OCI-LY1 (cell line): ENCODE results near the gene TOP1.

ENCODE experiments used
- H2AFZ ChIP-seq: fragments of 200-600 bp; sonication (generic), shearing (Covaris generic); 2 replicates; pipeline ENCODE4 v1.6.0; 2014; ENCODE audit warnings: antibody characterized with exemption, mild to moderate bottlenecking, low read length
- H3F3A ChIP-seq: fragments of 200-600 bp; sonication (generic), shearing (Covaris generic); 2 replicates; pipeline ENCODE4 v1.6.0; 2014; ENCODE audit warnings: mild to moderate bottlenecking, antibody characterized with exemption, low read length, moderate library complexity; ENCODE audit not compliant: insufficient read depth
- H3K27ac ChIP-seq: fragments of 200-600 bp; sonication (generic); 2 replicates; pipeline ENCODE4 v1.5.1; 2014; ENCODE audit warnings: low read length, mixed run types, mild to moderate bottlenecking, low read depth; ENCODE audit not compliant: poor library complexity, severe bottlenecking
- H3K27me3 ChIP-seq: fragments of 200-600 bp; sonication (generic); 2 replicates; pipeline ENCODE4 v1.6.0; 2014; ENCODE audit warnings: antibody characterized with exemption, mild to moderate bottlenecking, low read length, moderate library complexity; ENCODE audit not compliant: insufficient read depth
- H3K36me3 ChIP-seq: fragments of 200-600 bp; sonication (generic); 2 replicates; pipeline ENCODE4 v1.6.1; 2014; ENCODE audit warnings: mild to moderate bottlenecking, antibody characterized with exemption, low read length, moderate library complexity, mixed read lengths; ENCODE audit not compliant: insufficient read depth
- H3K4me1 ChIP-seq: fragments of 200-600 bp; sonication (generic); 2 replicates; pipeline ENCODE4 v1.5.1; 2014; ENCODE audit warnings: mild to moderate bottlenecking, low read length, moderate library complexity; ENCODE audit not compliant: insufficient read depth, severe bottlenecking
- H3K4me2 ChIP-seq: fragments of 200-600 bp; sonication (generic), shearing (Covaris generic); 2 replicates; pipeline ENCODE4 v1.6.1; 2014; ENCODE audit warnings: low read length
- H3K4me3 ChIP-seq: fragments of 200-600 bp; sonication (generic); 2 replicates; pipeline ENCODE4 v1.5.1; 2014; ENCODE audit warnings: low read length, low read depth, mild to moderate bottlenecking, mixed read lengths; ENCODE audit not compliant: poor library complexity, severe bottlenecking
- H3K79me2 ChIP-seq: fragments of 200-600 bp; shearing (Covaris generic); 2 replicates; pipeline ENCODE4 v1.6.1; 2016; ENCODE audit warnings: mixed run types, low read length, mixed read lengths; ENCODE audit not compliant: insufficient read depth
- H3K9ac ChIP-seq: fragments of 200-600 bp; sonication (generic), shearing (Covaris generic); 2 replicates; pipeline ENCODE4 v1.6.1; 2014; ENCODE audit warnings: mild to moderate bottlenecking, low read length, mixed read lengths
- H3K9me2 ChIP-seq: fragments of 200-600 bp; sonication (generic), shearing (Covaris generic); 2 replicates; pipeline ENCODE4 v1.6.1; 2014; ENCODE audit warnings: low read depth, mild to moderate bottlenecking, low read length, mixed read lengths
- H3K9me3 ChIP-seq: fragments of 200-600 bp; shearing (Covaris generic); 2 replicates; pipeline ENCODE4 v1.6.1; 2014; ENCODE audit warnings: low read length, mixed read lengths
- H4K20me1 ChIP-seq: fragments of 200-600 bp; sonication (generic), shearing (Covaris generic); 2 replicates; pipeline ENCODE4 v1.6.0; 2016; ENCODE audit warnings: mild to moderate bottlenecking, low read length; ENCODE audit not compliant: insufficient read depth
- EZH2 ChIP-seq: fragments of 200-600 bp; sonication (generic), shearing (Covaris generic); IDR thresholded peaks from 2 replicates; pipeline ENCODE4 v1.8.0; 2017; ENCODE audit warnings: borderline replicate concordance, mixed run types, mild to moderate bottlenecking, antibody characterized with exemption, low read length, moderate library complexity, mixed read lengths
- TF ChIP-seq, protein P1 (sequence below): fragments of 200-600 bp; sonication (generic), shearing (Covaris generic); IDR thresholded peaks from 2 replicates; pipeline ENCODE4 v1.5.1; 2017; ENCODE audit warnings: mild to moderate bottlenecking, antibody characterized with exemption, low read length, moderate library complexity, mixed read lengths

TOP1 gene

DNA sequence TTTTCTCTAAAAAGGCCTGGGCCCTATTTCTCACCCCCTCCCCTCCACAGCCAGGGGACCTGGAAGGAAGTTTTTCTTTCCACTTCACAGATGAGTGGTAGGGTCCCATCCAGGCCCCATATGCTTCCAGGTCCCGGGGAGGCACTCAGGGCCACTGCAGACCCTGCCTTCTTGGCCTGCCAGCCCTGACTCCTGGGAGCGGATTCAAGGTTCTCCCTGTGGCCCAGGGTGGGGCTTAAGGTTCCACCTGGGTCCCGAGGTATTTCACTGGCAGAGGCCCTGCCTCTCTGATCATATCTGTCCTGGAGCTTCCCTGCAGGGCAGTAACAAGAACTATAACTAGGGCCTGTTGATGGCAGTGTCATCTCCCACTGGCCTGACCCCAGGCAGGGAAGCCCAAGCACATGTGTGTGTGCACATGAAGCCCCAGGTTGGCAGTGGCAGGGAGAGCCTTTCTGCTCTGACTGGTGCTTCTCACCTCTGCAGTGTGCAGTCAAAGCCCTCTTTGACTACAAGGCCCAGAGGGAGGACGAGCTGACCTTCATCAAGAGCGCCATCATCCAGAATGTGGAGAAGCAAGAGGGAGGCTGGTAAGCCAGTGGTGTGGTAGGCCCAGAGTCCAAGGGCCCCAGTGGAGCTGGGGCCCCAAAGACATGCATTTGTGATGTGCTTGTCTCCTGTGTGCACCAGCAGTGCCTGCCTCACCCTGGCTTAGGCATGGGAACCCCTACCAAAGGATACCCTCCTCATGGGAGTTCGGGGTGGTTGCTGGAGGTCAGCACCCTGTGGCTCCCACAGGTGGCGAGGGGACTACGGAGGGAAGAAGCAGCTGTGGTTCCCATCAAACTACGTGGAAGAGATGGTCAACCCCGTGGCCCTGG is 139.9 kb downstream of the TOP1 start:
- Histone ChIP-seq H3K27me3 (no peaks in the 10 kb centered on the region), H2AFZ (no peak overlapping the region), H4K20me1 (no peaks in the 10 kb centered on the region), H3K4me1 (no peaks in the 10 kb centered on the region), H3K36me3 (peaks cover 92% of the 10 kb centered on the region), H3K4me2 (no peak overlapping the region), H3K4me3 (no peak overlapping the region), H3F3A (no peaks in the 10 kb centered on the region), H3K9ac (no peak overlapping the region), H3K27ac (no peak overlapping the region), H3K9me3 (no peaks in the 10 kb centered on the region), H3K79me2 (no peaks in the 10 kb centered on the region), H3K9me2 (no peaks in the 10 kb centered on the region)
- TF ChIP-seq, protein P1, sequence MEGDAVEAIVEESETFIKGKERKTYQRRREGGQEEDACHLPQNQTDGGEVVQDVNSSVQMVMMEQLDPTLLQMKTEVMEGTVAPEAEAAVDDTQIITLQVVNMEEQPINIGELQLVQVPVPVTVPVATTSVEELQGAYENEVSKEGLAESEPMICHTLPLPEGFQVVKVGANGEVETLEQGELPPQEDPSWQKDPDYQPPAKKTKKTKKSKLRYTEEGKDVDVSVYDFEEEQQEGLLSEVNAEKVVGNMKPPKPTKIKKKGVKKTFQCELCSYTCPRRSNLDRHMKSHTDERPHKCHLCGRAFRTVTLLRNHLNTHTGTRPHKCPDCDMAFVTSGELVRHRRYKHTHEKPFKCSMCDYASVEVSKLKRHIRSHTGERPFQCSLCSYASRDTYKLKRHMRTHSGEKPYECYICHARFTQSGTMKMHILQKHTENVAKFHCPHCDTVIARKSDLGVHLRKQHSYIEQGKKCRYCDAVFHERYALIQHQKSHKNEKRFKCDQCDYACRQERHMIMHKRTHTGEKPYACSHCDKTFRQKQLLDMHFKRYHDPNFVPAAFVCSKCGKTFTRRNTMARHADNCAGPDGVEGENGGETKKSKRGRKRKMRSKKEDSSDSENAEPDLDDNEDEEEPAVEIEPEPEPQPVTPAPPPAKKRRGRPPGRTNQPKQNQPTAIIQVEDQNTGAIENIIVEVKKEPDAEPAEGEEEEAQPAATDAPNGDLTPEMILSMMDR: no peak
- TF ChIP-seq EZH2: no peak

DNA sequence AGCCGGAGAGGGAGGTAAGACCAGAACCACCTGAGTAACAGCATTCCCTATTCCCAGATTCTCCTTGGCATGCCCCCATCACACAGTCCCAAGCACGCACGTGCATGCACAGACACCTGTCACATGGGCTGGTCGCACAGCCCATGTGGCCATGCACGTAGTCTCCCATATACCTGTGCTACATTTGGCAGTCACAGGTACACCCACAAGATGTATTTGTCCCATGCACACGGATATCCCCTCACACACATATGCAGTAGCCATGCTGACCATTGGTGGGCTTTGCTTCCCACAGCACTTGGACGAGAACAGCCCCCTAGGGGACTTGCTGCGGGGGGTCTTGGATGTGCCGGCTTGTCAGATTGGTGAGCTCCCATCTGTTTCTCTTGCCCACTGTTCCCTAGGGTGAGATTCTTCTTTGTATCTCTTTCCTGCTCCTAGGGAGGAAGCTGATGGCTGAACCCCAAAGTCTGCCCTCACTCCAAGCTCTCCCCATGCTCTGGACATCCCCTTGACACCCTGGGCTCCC is 140.6 kb downstream of the TOP1 start:
- no peaks in the 10 kb centered on the region for H3K9me2 ChIP-seq
- no peaks in the 10 kb centered on the region for H3K79me2 ChIP-seq
- no peaks in the 10 kb centered on the region for H3F3A ChIP-seq
- no peaks in the 10 kb centered on the region for H4K20me1 ChIP-seq
- H3K4me3 ChIP-seq: no peak overlapping the region
- peaks cover 92% of the 10 kb centered on the region for H3K36me3 ChIP-seq
- H2AFZ ChIP-seq: no peak overlapping the region
- no peaks in the 10 kb centered on the region for H3K4me1 ChIP-seq
- TF ChIP-seq EZH2: no peak
- TF ChIP-seq, protein P1: no peak
- H3K9me3 ChIP-seq: no peaks in the 10 kb centered on the region
- no peak overlapping the region for H3K4me2 ChIP-seq
- H3K9ac ChIP-seq: no peak overlapping the region
- H3K27ac ChIP-seq: no peak overlapping the region
- H3K27me3 ChIP-seq: no peaks in the 10 kb centered on the region

DNA sequence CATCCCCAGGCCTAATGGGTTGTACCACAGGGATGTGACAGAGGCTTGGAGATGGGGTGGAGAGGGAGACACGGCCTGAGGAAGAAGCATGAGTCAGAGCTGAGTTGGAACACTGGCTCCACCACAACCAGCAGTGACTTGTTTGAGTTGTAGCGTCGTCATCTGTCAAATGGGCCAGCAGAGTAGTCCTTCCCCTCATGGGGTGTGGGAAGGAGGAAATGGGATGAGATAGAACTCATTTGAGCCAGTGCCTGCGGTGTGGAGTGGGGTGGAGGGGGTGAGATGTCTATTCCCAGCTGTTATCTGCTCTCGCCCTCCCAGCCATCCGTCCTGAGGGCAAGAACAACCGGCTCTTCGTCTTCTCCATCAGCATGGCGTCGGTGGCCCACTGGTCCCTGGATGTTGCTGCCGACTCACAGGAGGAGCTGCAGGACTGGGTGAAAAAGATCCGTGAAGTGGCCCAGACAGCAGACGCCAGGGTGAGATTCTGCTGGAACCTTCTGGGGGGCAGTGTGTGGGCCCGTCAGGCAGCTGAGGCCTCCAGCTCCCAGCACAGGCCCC is 141.2 kb downstream of the TOP1 start:
- H3K36me3 ChIP-seq: peaks cover 92% of the 10 kb centered on the region
- no peak for TF ChIP-seq EZH2
- TF ChIP-seq, protein P1: no peak
- no peaks in the 10 kb centered on the region for H3K9me3 ChIP-seq
- no peaks in the 10 kb centered on the region for H3K79me2 ChIP-seq
- H4K20me1 ChIP-seq: no peaks in the 10 kb centered on the region
- no peak overlapping the region for H3K4me3 ChIP-seq
- no peaks in the 10 kb centered on the region for H3K27me3 ChIP-seq
- no peaks in the 10 kb centered on the region for H3K9me2 ChIP-seq
- no peaks in the 10 kb centered on the region for H3K4me1 ChIP-seq
- no peak overlapping the region for H3K9ac ChIP-seq
- no peak overlapping the region for H3K27ac ChIP-seq
- H3K4me2 ChIP-seq: no peak overlapping the region
- no peak overlapping the region for H2AFZ ChIP-seq
- no peaks in the 10 kb centered on the region for H3F3A ChIP-seq
